ACHN (cell line): Measurements from ENCODE around the gene EEPD1.
A peak's percentile ranks its signal among the peaks of the same experiment; 100 is the strongest.

Experiments used
- DNase-seq: peaks from one replicate; pipeline ENCODE4 v3.0.0-alpha.2; 2015
- in situ Hi-C: cut with HindIII; loops from 2 replicates; pipeline ENCODE4 v1.10.0; 2017; ENCODE audit warnings: low sequenced_read_pairs, low pct_ligation_motif_present, low pct_unique_long_range_greater_than_20kb

Gene EEPD1

DNA sequence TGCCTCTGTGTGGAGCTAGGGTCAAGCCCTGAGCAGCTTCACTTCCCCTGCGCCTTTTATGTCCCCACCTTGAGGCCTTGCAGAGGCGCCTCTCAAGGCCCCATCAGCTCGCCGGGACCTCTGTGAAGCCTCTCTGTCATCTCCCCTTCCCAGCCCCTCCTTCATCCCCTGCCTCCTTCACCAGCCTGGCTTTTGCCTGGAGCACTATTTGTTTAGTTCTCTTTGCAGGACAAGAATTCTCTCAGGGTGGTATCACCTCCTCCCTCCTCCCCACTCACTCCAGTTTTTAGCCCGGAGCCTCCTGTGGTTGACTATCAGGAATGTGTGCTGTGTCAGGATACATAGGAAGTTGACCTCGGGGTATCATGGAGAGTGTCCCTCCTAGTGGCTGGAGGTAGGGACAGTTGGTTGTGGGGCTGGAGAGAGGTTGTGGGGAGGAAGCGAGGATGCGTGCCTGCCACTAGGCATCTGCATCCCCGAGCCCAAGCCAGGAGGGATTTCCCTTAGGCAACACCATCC is 146.8 kb downstream of the EEPD1 start:
- DNase-seq = no peak

DNA sequence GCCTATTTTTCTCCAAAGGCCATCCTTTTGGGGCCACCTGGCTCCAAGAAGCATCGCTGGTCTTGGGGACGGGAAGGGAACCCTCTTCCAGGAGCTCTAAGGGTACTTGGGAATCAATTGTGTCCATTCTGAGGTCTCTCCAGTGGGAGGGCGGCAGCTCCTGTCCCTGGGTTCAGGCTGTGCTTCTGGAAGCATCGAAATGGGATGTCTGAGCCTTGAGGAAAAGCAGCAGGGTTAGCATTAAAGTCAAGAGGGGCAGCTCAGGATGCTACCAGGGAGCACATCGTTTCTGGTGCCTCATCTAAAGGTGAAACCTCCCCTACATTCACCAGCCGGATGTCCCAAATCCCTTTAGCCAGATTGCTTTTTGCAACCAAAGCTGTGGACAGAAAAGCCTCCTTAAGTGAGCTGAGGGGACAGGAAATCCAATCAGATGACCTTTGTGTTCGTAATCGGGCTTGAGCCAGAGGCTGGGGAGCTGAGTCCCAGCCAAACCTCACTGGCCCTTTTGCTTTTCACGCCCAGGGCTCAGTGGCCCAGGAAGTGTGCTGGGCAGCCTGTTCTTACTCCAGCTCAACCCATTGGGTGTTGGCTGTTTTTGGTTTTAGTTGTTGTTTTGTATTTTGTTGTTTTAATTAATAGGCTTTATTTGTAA is 147.8 kb downstream of the EEPD1 start:
- DNase-seq = no peak
- in situ Hi-C loops = no loop called here

More for the DNA sequence above, 146.8 kb downstream of the EEPD1 start:
- in situ Hi-C loops = loop anchor here (10.0 kb wide), 1 partner anchor 315 kb away; no protein-coding TSS in a partner anchor

DNA sequence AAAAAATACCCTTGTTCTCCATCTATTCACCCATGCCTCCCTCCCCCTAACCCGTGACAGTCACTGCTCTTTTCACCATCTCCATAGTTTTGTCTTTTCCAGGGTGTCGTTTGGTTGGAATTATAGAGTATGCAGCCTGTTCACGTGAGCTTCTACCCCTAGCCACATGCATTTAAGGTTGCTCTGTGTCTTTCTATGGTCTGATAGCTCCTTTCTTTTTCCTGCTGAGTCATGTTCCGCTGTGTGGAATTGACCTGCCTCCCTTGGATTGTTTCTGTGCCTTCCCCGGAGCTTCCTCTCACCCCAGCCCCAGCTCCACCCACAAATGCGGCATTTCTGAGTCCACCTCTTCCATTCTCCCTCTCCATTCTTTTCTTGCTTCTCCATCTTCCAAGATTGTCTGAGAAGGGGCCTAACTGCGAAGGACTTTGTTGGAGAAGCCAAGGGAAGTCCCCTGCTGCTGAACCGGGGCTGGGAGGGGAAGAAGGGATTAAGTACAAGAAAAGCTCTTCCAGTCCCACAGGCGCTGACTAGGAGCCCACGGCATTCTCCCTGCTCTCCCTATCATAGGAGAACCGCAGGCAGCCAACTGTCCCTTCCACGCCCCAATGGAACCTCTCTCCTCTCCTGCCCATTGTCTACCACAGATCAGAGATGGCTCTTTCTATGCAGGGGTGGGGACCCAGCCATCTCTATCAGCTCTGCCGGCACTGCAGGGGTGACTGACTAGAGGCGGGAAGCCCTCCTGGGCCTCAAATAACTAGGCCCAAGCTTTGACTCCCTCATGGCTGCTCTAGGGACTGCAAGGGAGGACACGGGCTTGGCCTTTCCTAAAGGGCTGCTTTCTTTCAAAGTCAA is 149.1 kb downstream of the EEPD1 start:
- in situ Hi-C loops = no loop called here
- peak; percentile 87 for DNase-seq

DNA sequence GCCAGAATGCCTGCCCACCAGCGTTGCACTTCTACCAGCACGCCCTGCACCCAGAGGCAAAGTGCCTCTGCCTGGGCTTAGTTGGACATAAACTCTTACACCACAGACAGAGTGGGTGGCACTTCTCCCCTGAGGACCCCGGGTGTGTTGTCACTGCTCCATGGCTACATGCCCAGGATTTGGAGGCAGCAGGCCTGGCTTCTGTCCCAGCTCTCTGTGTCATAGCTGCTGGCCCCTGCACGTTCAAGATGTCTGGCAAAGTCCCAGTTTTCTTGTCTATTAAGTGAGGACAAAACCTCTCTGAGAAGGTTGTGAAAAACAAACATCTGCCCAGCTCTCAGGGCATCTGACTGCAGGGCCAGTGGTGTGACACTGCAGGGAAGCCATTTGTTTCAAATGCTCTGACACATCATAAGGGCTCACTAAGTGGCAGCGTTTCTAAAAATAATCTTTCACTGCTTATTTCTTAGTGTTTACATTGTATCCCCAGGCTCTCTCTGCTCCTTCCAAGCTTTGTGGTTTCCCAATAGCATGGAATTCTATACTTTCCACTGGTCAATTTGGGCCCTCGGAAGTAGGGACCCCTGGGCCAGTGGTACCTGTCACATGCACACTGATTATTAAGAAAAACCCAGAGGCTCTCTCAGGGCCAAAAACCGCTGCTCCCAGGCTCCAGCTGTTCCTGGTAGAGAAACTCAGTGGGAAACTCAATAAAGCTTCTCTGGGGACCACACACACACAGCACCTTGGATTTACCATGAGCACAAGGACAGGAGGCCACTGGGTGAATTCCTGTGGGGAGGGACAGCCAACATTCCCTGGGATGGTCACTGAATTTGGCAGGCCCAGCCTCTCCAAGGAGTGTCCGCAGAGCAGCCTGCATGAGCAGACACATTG is 150.4 kb downstream of the EEPD1 start:
- peak; percentile 82 for DNase-seq
- in situ Hi-C loops = no loop called here

DNA sequence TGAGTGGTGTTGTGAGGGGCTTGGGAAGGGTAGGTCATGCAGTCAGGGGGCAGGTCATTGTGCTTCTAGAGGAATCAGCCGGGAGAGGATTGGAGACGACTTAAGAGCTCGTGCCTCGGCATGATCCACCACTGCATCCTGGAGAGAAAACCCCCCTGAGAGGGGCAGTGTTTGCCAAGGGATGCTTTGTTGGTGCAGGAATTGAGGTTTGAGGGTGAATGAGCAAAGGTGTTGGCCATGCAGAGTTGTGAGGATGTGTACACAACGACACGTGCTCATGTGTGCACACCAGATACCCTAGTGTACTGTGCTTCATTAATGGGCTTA is 151.0 kb downstream of the EEPD1 start:
- in situ Hi-C loops = no loop called here
- no peak for DNase-seq

DNA sequence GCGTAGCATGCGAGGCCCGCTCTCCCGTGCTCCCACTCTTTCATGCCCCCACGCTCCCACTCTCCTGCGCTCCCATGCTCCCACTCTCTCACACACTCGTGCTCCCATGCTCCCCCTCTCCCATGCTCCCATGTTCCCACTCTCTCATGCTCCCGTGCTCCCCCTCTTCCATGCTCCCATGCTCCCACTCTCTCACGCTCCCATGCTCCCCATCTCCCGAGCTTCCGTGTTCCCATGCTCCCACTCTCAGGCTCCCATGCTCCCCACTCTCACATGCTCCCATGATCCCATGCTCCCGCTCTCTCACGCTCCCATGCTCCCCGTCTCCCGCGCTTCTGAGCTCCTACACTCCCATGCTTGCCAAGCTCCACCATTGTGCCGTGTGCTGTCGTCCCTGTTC is 152.2 kb downstream of the EEPD1 start:
- in situ Hi-C loops = no loop called here

DNA sequence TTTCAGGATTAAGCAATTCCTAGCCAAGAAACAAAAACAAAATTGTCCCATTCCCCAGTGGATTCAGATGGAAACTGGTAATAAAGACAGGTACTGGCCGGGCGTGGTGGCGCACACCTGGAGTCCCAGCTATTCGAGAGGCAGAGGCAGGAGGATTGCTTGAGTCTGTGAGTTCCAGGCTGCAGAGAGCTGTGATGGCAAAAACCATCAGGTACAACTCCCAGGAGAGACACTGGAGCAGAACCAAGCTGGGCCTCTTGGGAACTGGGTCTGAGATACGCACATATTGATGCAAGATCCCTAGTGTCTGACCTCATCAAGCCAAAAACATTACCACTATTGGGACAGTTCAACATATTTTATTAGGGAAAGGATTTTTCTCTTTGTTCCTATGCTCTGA is 152.6 kb downstream of the EEPD1 start:
- in situ Hi-C loops = no loop called here
- DNase-seq = no peak

More for the DNA sequence above, 152.2 kb downstream of the EEPD1 start:
- DNase-seq = no peak

DNA sequence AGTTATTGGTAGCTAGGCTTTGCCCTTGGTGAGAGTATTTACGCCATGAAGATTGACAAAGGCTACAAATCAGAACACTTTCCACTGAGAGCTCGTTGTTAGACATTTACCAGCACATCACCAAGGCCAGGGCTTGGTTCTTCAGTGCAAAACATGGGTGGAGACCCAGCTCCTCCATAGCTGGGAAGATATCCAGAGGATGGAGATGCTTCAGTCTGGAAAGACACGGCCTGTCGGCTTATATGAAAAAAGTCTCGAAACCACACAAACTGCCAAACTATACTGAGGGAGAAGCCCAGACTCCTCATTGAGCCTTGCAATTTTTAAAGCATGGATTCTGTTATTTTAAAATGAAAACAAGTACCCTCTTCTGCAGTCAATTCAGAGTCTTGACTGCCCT is 153.2 kb downstream of the EEPD1 start:
- in situ Hi-C loops = no loop called here
- no peak for DNase-seq

DNA sequence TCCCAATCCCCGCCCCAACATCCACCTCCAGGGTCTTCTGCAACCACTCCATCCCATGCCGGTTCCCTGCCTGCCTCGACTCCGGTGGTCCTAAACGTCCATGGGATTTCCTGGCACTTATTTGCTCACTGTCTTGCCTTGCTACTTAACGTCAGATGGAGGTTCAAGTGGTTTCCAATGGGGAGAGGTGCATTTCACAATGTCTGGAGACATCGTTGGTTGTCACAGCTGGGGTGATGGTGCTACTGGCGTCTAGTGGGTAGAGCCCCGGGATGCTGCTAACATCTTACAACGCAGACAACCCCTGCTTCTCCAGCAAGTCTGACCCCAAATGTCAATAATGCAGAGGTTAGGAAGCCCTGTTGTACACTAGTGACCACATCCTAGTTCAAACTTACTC is 153.7 kb downstream of the EEPD1 start:
- no peak for DNase-seq
- in situ Hi-C loops = no loop called here

DNA sequence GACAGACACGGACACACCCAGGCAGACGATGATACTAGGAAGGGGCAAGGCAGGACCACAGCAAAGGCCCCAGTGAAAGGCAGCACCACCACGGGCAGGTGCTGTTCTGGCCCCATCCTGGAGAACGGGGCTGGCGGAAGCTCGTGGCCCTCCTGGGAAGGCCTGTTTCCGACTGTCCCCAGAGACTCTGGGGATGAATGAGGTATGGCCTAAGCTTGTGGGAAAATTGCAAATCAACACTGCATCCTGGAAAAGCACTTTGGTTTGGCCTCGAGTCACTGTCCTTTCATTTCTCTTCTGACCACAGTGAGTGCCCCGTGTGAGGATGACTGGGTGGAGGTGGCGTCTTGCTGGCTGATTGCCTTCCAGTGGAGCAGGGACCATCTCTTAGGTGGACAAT is 155.0 kb downstream of the EEPD1 start:
- DNase-seq = no peak

DNA sequence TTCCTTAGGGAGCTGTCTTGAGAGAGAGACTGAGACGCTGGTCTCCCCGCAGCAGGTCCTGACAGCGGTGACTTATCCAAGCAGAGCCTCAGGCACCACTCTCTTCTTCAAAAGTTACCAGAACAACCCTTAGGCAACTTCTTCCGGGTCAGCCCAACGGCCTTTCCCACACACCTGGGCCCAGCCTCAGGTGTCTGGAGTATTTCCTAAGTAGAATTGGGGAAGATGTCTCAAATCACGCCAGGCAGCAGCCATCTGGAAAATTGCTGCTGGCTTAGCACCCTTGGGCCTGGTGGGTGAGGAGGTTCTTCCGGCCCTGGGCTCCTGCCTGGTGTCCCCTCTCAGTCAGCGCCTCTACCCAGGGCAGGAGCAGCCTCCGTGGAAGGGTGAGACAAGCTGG is 156.2 kb downstream of the EEPD1 start:
- in situ Hi-C loops = no loop called here
- DNase-seq = no peak

More for the DNA sequence above, 155.0 kb downstream of the EEPD1 start:
- in situ Hi-C loops = no loop called here

DNA sequence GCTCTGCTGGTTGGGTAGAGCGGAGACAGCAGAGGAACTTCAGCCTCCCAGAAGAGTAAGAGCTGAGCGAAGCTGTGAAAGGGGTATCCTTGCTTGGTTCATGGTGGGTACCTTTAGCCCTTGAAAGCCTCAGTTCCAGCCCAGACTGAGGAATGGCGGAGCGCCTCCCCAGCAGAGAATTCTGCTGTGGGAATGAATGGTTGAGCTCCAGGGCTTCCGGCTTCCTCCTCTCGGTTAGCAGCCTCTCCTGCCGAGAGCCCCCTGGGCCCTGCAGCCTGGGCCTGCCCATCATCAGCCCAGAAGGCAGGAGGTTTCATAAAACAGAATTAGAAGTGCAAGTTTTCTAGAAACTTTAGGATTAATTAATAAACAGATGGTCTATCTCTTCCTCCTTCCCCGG is 156.7 kb downstream of the EEPD1 start:
- in situ Hi-C loops = no loop called here
- DNase-seq = no peak

DNA sequence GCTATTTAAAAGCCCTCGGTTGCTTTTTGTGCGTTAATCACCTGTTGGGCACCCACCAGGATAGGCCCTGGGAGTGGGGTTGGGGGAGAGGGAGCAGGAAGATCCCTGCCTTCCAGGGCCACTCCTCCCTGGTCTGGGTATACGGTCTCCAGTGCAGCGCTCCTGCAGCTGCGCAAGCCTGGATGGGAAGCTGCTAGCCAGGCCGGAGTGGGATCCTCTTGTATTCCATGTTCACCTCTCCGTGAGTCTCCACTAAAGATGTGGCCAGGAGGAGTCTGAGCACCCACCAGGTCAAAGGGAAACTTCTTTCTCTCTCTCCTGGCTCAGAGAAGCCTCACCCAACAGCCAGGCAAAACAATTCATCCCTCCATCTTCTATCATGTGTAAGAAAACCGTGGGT is 157.8 kb downstream of the EEPD1 start:
- in situ Hi-C loops = no loop called here
- no peak for DNase-seq

DNA sequence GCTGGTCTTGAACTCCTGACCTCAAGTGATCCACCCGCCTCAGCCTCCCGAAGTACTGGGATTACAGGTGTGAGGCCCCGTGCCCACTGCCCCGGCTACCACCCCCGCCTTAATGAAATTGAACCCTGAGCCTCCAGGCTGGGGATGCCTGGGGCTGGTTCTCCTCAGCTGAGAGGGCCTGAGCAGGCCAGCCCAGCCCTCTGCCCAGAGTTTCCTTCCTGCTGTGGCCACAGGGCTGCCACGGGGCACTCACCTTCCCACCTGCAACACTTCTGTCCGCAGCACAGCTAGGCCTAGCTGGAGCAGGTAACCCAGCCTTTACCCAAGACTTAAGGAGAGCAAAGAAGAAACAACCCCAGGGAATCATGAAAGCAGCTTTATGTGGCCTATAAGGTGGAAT is 158.5 kb downstream of the EEPD1 start:
- in situ Hi-C loops = no loop called here
- no peak for DNase-seq

DNA sequence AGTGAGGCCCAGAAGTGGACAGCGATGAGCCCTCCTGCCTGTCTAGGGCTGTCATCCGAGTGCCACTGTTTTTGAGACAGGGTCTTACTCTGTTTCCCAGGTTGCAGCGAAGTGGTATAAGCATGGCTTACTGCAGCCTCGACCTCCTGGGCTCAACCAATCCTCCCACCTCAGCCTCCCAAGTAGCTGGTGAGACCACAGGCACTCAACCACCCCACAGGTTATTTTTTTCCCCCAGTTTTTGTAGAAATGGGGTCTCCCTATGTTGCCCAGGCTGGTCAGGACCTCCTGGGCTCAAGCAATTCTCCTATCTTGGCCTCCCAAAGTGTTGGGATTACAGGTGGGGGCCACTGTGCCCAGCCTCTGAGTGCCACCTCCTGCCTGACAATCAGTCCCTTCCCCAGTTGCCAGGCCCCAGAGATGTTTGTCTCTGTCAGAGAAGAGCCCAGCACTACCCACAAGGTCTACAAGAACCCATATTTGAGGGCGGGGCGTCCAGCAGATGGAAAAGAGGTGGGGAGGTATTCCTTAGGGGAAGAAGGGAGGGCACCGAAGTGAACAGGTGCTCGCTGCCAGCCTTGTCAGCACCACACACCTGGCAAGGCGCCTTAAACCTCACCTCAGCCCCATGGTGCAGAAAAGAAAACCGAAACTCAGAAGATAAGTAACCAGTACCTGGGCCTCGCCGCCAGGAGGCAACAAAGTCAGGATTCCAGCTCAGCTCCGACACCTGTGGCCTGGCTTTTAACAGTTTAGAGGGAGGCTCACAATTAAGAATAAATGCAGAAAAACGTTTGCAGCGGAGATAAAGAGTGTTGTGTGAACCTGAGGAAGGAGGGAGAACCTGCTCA is 159.2 kb downstream of the EEPD1 start:
- in situ Hi-C loops = no loop called here
- DNase-seq = peak; percentile 67

DNA sequence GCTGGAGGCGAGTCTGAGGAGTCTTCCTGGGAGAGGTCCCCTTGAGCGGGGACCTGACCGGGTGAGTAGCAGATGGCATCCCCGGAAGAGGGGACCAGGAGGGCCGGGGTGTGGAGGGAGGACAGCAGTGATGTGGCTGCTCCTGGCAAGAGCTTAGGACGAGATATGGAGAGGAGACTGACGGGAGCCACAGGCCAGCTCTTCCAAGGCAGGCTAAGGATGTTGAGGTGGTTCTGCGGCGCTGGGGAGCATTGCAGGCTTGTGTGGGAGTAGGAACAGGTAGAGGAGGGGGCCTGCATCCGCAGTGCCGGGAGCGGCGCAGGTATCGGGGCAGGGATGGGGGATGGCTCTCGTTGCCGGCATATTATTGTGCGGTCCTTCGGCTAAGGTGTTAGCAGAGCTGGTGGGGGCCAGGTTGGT is 159.9 kb downstream of the EEPD1 start:
- no peak for DNase-seq
- in situ Hi-C loops = no loop called here

DNA sequence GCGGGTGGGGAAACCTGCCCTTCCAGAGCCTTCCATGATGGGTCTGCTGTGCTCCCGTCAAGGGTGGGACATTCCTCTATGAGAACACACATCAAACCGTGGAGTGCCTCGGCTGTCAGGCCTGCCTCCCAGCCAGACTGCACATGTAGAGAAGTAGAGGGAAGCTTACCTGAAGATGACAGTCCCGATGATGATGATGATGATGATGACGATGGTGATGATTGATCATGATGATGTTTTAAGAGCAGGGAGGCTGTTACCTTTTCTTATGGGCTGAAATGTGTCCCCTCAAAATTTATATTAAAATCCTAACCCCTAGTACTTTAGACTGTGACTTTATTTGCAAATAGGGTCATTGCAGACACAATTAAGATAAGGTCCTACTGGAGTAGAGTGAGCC is 160.6 kb downstream of the EEPD1 start:
- in situ Hi-C loops = no loop called here
- no peak for DNase-seq

DNA sequence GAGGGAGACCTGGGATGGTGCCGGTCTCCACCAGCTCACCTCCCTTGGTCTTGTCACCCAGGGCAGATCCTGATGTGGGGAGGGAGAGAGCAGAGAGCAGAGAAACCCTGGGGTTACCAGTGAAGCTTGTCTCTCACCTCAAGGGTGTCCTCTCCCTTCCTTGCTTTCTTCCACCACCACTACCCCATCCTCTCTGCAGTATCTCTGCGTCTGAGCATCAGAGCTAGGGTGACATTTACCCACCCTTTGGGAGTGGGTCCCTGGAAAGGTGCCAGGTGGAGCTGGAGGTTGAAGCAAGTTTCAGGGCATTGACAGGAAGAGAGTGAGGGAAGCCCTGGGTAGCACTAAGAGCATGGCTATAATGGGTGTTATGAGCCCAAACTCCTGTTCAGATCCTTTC is 161.4 kb downstream of the EEPD1 start:
- in situ Hi-C loops = no loop called here
- no peak for DNase-seq
